Kidney (tissue), 14 donors: ENCODE measurements around the gene CYP2S1. TPM values are rescaled to one million over a fixed set of nuclear protein-coding genes. Genes with fewer than 3 reads are reported as not detected.

Source experiments
- DNase-seq, 5 donors: peaks; one replicate each; pipeline ENCODE4 v3.0.0-alpha.2; 2013 to 2020
- FAIRE-seq: peaks from 2 replicates; lab custom pipeline; 2012; peaks lifted over from hg19 to GRCh38; lab: Jason Lieb, UNC
- H3K27ac ChIP-seq, 2 donors: one replicate each; pipeline ENCODE4 v1.7.0; 2013; ENCODE audit warnings: low read depth in 2 of 2, low read length in 2 of 2, inconsistent platforms in 1 of 2
- H3K27me3 ChIP-seq: one replicate; pipeline ENCODE4 v1.7.1; 2013; ENCODE audit warnings: low read length, inconsistent platforms; ENCODE audit not compliant: control insufficient read depth, insufficient read depth
- H3K36me3 ChIP-seq, 3 donors: one replicate each; pipeline versions ENCODE4 v1.7.0 to v1.7.1; 2013; ENCODE audit warnings: low read length in 3 of 3, control low read depth in 1 of 3, inconsistent platforms in 1 of 3; ENCODE audit not compliant: insufficient read depth in 3 of 3, control insufficient read depth in 2 of 3
- H3K4me1 ChIP-seq, 3 donors: one replicate each; pipeline versions ENCODE4 v1.7.0 to v1.7.1; 2013; ENCODE audit warnings: low read length in 3 of 3, inconsistent platforms in 1 of 3, low read depth in 1 of 3; ENCODE audit not compliant: control insufficient read depth in 2 of 3, insufficient read depth in 2 of 3
- H3K4me3 ChIP-seq, 3 donors: one replicate each; pipeline versions ENCODE4 v1.7.0 to v1.8.1; 2013; ENCODE audit warnings: low read length in 3 of 3, control low read depth in 1 of 3, inconsistent platforms in 1 of 3
- H3K9ac ChIP-seq, 3 donors: one replicate each; pipeline versions ENCODE4 v1.7.0 to v1.7.1; 2013; ENCODE audit warnings: low read length in 3 of 3, control low read depth in 1 of 3, inconsistent platforms in 1 of 3
- H3K9me3 ChIP-seq, 3 donors: one replicate each; pipeline versions ENCODE4 v1.7.0 to v1.7.1; 2013; ENCODE audit warnings: low read length in 3 of 3, control low read depth in 1 of 3, inconsistent platforms in 1 of 3; ENCODE audit not compliant: control insufficient read depth in 2 of 3, insufficient read depth in 1 of 3
- intact Hi-C: fragments of 100-400 bp; cut with DNase I; formaldehyde crosslinking; loops from one replicate; pipeline ENCODE4 v1.11.1; 2022
- polyA plus RNA-seq: library from polyadenylated mRNA; stranded (reverse); fragments of 350-450 nt; fragmentation: Illumina TruSeq; extraction: RNeasy Lipid Tissue Mini Kit (QIAGEN cat#74804); gene quantifications from one replicate; pipeline ENCODE4 v1.2.3, GENCODE V29; 2014; ENCODE audit warnings: low read depth, low replicate concordance; ENCODE audit not compliant: insufficient read depth
- total RNA-seq: library from RNA; stranded (reverse); fragmentation: NEBNext Ultra II Directional; extraction: Animal tissue kit (Norgen Biotek cat#: 25700); gene quantifications from one replicate; pipeline ENCODE4 v1.2.1, GENCODE V29; 2021
- TF ChIP-seq, protein P1 (sequence below): IDR thresholded peaks from 3 replicates; pipeline ENCODE4 v1.5.1; 2012; ENCODE audit warnings: mild to moderate bottlenecking, moderate library complexity, borderline replicate concordance; ENCODE audit not compliant: insufficient read depth; ENCODE audit errors: extremely low read depth
- donor health status: control.
- donor health status: control.
- donor health status: control.
- donor health status: control.
- donor health status: control.
- donor health status: DM: yes; HTN: yes; CAD: no.
- donor health status: Normal renal cell carcinoma (clear cell type).

The CYP2S1 gene
- total and polyA plus RNA-seq, 2 donors from 2014 or later, result 0.97 to 2.0 TPM

DNA sequence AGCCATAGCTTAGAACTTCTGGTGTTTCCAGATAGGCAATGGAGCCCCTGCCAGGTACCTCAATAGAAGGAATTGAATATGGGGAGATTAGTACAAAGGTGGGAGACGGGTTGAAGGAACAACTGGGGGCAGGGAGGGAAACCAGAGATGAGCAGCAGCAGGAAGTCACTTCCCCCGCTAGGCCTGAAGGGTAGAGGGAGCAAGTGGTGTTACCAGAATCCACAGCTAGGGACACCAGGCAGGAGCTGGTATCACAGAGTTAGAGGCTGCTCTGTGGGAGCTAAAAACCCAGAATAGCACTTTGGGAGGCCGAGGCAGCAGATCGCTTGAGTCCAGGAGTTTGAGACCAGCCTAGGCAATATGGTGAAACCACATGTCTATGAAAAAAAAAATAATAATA, 55.9 kb downstream of the CYP2S1 start:
- DNase-seq (no peak), FAIRE-seq (no peak)
- Histone ChIP-seq H3K36me3 (peaks cover 5 to 7% (median 5%) of the 10 kb centered on the region in 3 donors), H3K9me3 (no peaks in the 10 kb centered on the region), H3K27ac (no peak overlapping the region), H3K9ac (no peak overlapping the region), H3K4me1 (peaks cover 0 to 4% (median 0%) of the 10 kb centered on the region in 3 donors), H3K4me3 (no peak overlapping the region), H3K27me3 (no peaks in the 10 kb centered on the region)
- intact Hi-C loops, result no loop called here
- TF ChIP-seq, protein P1, sequence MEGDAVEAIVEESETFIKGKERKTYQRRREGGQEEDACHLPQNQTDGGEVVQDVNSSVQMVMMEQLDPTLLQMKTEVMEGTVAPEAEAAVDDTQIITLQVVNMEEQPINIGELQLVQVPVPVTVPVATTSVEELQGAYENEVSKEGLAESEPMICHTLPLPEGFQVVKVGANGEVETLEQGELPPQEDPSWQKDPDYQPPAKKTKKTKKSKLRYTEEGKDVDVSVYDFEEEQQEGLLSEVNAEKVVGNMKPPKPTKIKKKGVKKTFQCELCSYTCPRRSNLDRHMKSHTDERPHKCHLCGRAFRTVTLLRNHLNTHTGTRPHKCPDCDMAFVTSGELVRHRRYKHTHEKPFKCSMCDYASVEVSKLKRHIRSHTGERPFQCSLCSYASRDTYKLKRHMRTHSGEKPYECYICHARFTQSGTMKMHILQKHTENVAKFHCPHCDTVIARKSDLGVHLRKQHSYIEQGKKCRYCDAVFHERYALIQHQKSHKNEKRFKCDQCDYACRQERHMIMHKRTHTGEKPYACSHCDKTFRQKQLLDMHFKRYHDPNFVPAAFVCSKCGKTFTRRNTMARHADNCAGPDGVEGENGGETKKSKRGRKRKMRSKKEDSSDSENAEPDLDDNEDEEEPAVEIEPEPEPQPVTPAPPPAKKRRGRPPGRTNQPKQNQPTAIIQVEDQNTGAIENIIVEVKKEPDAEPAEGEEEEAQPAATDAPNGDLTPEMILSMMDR, result no peak

DNA sequence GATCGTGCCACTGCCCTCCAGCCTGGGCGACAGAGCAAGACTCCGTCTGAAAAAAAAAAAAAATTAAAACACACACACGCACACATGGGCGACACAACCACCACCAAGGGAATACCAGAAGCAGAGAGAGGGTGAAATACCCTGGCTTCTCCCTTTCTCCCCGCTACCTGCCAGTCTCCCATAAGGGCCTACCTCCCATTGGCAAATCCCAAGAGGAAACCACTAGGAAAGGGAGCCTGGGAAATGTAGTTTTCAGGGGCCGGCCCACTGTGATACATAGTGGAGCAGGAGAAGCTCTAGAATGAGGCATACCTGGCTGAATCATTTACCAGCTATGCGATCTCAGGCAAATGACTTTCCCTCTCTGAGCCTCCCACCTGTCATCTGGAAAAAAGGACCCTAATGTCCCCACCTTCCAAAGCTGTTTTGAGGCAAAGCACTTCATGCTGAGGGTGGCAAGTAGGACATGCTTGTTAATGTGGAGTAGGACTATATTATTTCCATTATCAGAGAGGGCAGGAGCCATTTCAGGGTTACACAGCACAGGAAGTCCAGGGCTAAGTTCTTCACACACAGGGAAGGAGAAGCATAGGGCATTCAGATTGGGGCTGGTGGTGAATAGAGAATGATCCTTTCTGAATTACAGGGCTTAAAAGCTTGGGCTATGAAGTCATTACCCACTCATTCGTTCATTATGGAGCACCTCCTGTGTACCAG, 56.8 kb downstream of the CYP2S1 start:
- FAIRE-seq (no peak), DNase-seq (no peak)
- Histone ChIP-seq H3K36me3 (peaks cover 5 to 7% (median 5%) of the 10 kb centered on the region in 3 donors), H3K4me3 (no peak overlapping the region), H3K9me3 (no peaks in the 10 kb centered on the region), H3K4me1 (peaks cover 0 to 4% (median 0%) of the 10 kb centered on the region in 3 donors), H3K9ac (no peak overlapping the region), H3K27ac (no peak overlapping the region), H3K27me3 (no peaks in the 10 kb centered on the region)
- TF ChIP-seq, protein P1, result no peak
- intact Hi-C loops, result no loop called here

DNA sequence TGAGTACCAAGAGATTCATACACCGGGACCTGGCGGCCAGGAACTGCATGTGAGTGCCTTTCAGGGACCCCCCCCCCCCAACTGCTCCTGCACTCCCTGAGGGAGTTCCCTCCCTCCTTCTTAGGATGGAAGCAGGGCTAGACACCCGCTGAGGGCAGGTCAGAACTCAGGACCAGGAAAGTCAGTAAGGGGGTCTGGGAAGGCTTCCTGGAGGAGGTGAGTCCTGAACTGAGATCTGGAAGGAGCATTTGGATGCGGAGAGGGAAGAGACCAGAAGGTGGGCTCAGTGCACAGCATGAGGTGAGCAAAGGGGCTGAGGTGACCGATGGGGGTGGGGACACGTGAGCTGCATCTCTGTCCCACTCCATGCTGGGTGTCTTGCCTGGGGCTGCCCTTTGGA, 60.6 kb downstream of the CYP2S1 start:
- Histone ChIP-seq H3K27me3 (no peaks in the 10 kb centered on the region), H3K27ac (no peak overlapping the region), H3K9me3 (no peaks in the 10 kb centered on the region), H3K4me1 (peaks cover 0 to 4% (median 0%) of the 10 kb centered on the region in 3 donors), H3K4me3 (no peak overlapping the region), H3K36me3 (peaks cover 2 to 6% (median 6%) of the 10 kb centered on the region in 3 donors), H3K9ac (no peak overlapping the region)
- intact Hi-C loops, result no loop called here
- TF ChIP-seq, protein P1, result no peak
- DNase-seq (no peak), FAIRE-seq (no peak)
